ENCODE data around the gene CDC42.

DNA sequence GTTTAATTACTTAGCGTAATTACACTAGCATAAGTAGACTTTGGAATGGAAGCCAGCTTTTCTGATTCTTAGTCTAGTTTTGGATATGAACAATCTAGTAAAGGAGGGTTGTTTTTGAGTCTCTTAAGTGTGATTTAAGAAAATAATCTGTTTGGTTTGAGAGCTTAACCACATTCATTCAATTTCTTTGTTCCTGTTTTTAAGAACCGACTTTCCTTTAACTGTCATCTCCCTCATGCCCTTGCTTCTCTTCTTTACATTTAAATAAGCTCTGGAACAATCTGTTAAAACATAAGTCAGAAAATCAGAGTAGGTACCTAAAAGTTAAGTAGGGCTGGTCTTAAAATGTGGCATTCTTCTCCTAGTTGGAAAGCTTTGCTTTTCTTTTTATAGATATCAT lies 27.7 kb downstream of the CDC42 start:
- no peak for TF ChIP-seq CTCF (conservative IDR thresholded peaks at IDR 0.05)
- TF ChIP-seq ZFX (IDR thresholded peaks at IDR 0.05), result no peak

Measured in C4-2B (cell line).